GM23248 (cell line): ENCODE results near the gene TRIO.

Experiments
- EZH2 ChIP-seq: fragments of 200-600 bp; sonication (generic); IDR thresholded peaks from 2 replicates; pipeline ENCODE4 v1.6.1; 2018; ENCODE audit warnings: antibody characterized with exemption, mild to moderate bottlenecking; ENCODE audit not compliant: insufficient read depth, poor library complexity, severe bottlenecking
- EZH2phosphoT487 ChIP-seq: fragments of 200-600 bp; sonication (generic); IDR thresholded peaks from 2 replicates; pipeline ENCODE4 v1.6.1; 2018; ENCODE audit warnings: antibody characterized with exemption, moderate library complexity, mild to moderate bottlenecking, low read depth; ENCODE audit not compliant: insufficient read depth

DNA sequence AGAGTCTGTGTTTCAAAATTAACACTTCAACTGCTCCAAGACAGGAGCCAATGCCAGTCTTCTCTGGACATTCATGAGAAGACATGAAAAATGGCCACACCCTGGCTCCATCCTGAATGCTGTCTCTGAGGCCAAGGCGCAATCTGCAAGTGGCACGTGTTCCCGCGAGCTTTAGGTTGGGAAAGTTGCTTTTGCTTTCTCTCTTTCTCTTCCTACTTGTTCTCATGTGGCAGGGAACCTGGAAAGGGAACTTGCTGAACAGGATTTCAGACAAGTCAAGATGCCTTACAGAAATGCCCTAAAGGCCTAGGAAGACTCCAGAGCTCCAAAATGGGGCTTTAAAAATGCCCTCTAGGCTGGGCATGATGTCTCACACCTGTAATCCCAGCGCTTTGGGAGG lies 346.5 kb downstream of the TRIO start:
- TF ChIP-seq EZH2: no peak
- no peak for TF ChIP-seq EZH2phosphoT487
